ENCODE data around the gene MAF. TPM values are rescaled to one million over a fixed set of nuclear protein-coding genes. Genes with fewer than 3 reads are reported as not detected.

The MAF gene
- total and polyA plus RNA-seq, 9 of the 15 experiments (the other 6 are each of a cell fraction or from before 2014, with no cell fraction given) = 0.01 to 0.18 TPM; not detected in 7

DNA sequence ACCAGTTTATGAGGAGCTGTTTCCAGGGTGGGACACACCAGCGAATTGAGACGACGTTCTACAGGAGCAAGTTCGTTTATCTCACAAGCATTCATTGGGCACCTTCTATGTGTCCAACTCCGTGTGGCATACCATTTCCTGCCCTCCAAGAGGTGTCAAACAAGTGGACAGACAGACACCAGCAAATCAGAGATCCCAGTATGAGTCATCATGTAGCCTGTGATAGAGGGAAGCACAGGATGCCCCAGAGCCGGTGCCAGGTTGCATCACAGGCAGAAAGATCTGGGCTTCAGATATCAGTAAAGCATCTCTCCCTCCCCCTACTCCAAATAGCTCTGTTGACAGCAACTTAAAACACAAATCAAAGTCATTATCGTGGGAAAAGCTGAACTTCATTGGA, 31.8 kb upstream of the MAF start:
- in situ Hi-C loops (cut with MboI) = no loop called here
- H2AFZ ChIP-seq (ENCODE audit: low read depth, low read length) = no peak overlapping the region
- ChIA-PET CTCF (ENCODE audit: low intra/inter-chr PET ratio) (no interaction called here), POLR2A (interaction anchor here (0.6 to 0.9 kb wide), 2 partner anchors 15 to 34 kb away, joined by 3 read pairs; no protein-coding TSS in a partner anchor)
- ATAC-seq = no peak
- no peaks in the 10 kb centered on the region for H3K4me1 ChIP-seq (replicated peaks in 1 of 2; ENCODE audit: control insufficient read depth in 2 of 2, insufficient read depth in 2 of 2, low read length in 2 of 2)
- no peak overlapping the region for H3K27ac ChIP-seq (ENCODE audit: extremely low read depth, low read depth, low read length)
- DNase-seq (ENCODE audit: extremely low read depth in 1 of 4, low spot score in 3 of 4) = no peak
- no peak overlapping the region for H3K4me3 ChIP-seq
- no peak overlapping the region for H3K9ac ChIP-seq (ENCODE audit: insufficient read depth in 1 of 2, low read depth in 2 of 2, low read length in 2 of 2)
- no TSS peak for BruUV-seq (replicated peaks)
- WGBS (ENCODE audit: insufficient coverage, low coverage, missing lambda C conversion rate) = under 1% methylated on average over 7 of the region's 7 CpGs
- H3K79me2 ChIP-seq (ENCODE audit: control insufficient read depth, insufficient read depth, low read length) = no peaks in the 10 kb centered on the region
- H3K9me3 ChIP-seq (replicated peaks; ENCODE audit: control insufficient read depth, insufficient read depth, low read depth, low read length) = no peaks in the 10 kb centered on the region
- H3K27me3 ChIP-seq (ENCODE audit: control insufficient read depth in 2 of 2, insufficient read depth in 2 of 2, low read length in 2 of 2) = peaks cover 2 to 18% of the 10 kb centered on the region in 2 experiments; a peak in 2 of 5 replicates
- intact Hi-C loops (cut with micrococcal nuclease) = no loop called here
- H4K20me1 ChIP-seq (replicated peaks; ENCODE audit: control insufficient read depth, insufficient read depth, low read length) = no peaks in the 10 kb centered on the region
- H3K4me2 ChIP-seq (ENCODE audit: insufficient read depth, low read length) = no peak overlapping the region
- FAIRE-seq = no peak
- no peaks in the 10 kb centered on the region for H3K9me1 ChIP-seq (ENCODE audit: control insufficient read depth, insufficient read depth, low read length)
- no peaks in the 10 kb centered on the region for H3K36me3 ChIP-seq (ENCODE audit: control insufficient read depth, insufficient read depth, low read length)
- TF ChIP-seq CEBPG (CRISPR knock-in tag; IDR thresholded peaks at IDR 0.05) = no peak
- TF ChIP-seq CEBPG (tag; conservative IDR thresholded peaks at IDR 0.05 in 1 of 2, IDR thresholded peaks at IDR 0.05 in 1 of 2) = peak; percentile 40 to 57; a peak in 2 of 4 replicates
- TF ChIP-seq FOSL1 (tag; conservative IDR thresholded peaks at IDR 0.05) = peak; percentile 55
- TF ChIP-seq SRSF3 (IDR thresholded peaks at IDR 0.05; ENCODE audit: insufficient read depth, low read length) = no peak
- no peak for TF ChIP-seq ELF1 (tag; IDR thresholded peaks at IDR 0.05)
- TF ChIP-seq ZFPM2 (CRISPR knock-in tag; IDR thresholded peaks at IDR 0.05) = no peak
- TF ChIP-seq, protein P1, sequence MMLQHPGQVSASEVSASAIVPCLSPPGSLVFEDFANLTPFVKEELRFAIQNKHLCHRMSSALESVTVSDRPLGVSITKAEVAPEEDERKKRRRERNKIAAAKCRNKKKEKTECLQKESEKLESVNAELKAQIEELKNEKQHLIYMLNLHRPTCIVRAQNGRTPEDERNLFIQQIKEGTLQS (IDR thresholded peaks at IDR 0.05) = peak; percentile 48; the same call in 1 of the 2 replicates
- TF ChIP-seq, protein P1 (CRISPR knock-in tag; conservative IDR thresholded peaks at IDR 0.05) = no peak
- TF ChIP-seq, protein P2, sequence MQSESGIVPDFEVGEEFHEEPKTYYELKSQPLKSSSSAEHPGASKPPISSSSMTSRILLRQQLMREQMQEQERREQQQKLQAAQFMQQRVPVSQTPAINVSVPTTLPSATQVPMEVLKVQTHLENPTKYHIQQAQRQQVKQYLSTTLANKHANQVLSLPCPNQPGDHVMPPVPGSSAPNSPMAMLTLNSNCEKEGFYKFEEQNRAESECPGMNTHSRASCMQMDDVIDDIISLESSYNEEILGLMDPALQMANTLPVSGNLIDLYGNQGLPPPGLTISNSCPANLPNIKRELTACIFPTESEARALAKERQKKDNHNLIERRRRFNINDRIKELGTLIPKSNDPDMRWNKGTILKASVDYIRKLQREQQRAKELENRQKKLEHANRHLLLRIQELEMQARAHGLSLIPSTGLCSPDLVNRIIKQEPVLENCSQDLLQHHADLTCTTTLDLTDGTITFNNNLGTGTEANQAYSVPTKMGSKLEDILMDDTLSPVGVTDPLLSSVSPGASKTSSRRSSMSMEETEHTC (IDR thresholded peaks at IDR 0.05) = no peak
- no peak for TF ChIP-seq NFIC (IDR thresholded peaks at IDR 0.05)
- TF ChIP-seq ZNF408 (CRISPR knock-in tag; IDR thresholded peaks at IDR 0.05; ENCODE audit: low read depth) = no peak
- TF ChIP-seq, protein P3, sequence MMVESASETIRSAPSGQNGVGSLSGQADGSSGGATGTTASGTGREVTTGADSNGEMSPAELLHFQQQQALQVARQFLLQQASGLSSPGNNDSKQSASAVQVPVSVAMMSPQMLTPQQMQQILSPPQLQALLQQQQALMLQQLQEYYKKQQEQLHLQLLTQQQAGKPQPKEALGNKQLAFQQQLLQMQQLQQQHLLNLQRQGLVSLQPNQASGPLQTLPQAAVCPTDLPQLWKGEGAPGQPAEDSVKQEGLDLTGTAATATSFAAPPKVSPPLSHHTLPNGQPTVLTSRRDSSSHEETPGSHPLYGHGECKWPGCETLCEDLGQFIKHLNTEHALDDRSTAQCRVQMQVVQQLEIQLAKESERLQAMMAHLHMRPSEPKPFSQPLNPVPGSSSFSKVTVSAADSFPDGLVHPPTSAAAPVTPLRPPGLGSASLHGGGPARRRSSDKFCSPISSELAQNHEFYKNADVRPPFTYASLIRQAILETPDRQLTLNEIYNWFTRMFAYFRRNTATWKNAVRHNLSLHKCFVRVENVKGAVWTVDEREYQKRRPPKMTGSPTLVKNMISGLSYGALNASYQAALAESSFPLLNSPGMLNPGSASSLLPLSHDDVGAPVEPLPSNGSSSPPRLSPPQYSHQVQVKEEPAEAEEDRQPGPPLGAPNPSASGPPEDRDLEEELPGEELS (CRISPR knock-in tag; IDR thresholded peaks at IDR 0.05; ENCODE audit: borderline replicate concordance) = no peak
- no peak for TF ChIP-seq ZNF134 (CRISPR knock-in tag; conservative IDR thresholded peaks at IDR 0.05)
- TF ChIP-seq, protein P4, sequence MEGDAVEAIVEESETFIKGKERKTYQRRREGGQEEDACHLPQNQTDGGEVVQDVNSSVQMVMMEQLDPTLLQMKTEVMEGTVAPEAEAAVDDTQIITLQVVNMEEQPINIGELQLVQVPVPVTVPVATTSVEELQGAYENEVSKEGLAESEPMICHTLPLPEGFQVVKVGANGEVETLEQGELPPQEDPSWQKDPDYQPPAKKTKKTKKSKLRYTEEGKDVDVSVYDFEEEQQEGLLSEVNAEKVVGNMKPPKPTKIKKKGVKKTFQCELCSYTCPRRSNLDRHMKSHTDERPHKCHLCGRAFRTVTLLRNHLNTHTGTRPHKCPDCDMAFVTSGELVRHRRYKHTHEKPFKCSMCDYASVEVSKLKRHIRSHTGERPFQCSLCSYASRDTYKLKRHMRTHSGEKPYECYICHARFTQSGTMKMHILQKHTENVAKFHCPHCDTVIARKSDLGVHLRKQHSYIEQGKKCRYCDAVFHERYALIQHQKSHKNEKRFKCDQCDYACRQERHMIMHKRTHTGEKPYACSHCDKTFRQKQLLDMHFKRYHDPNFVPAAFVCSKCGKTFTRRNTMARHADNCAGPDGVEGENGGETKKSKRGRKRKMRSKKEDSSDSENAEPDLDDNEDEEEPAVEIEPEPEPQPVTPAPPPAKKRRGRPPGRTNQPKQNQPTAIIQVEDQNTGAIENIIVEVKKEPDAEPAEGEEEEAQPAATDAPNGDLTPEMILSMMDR (IDR thresholded peaks at IDR 0.05 in 2 of 3, conservative IDR thresholded peaks at IDR 0.05 in 1 of 3; ENCODE audit: insufficient read depth in 2 of 3, low read depth in 1 of 3, low read length in 3 of 3) = no peak
- no peak for TF ChIP-seq TAF9B (IDR thresholded peaks at IDR 0.05; ENCODE audit: partially characterized antibody)
- no peak for TF ChIP-seq STAT5B (CRISPR knock-in tag; IDR thresholded peaks at IDR 0.05)
- no peak for TF ChIP-seq CBX8 (IDR thresholded peaks at IDR 0.05; ENCODE audit: borderline replicate concordance, extremely low read depth, low read depth, low read length, poor library complexity, severe bottlenecking)
